ENCODE data around the gene VPS37C. TPM values are rescaled to one million over a fixed set of nuclear protein-coding genes. Genes with fewer than 3 reads are reported as not detected.

The VPS37C gene
- total and polyA plus RNA-seq, 2 of the 13 experiments (the other 11 are each of a cell fraction or from before 2014, with no cell fraction given) = 7.5 to 8.8 TPM

DNA sequence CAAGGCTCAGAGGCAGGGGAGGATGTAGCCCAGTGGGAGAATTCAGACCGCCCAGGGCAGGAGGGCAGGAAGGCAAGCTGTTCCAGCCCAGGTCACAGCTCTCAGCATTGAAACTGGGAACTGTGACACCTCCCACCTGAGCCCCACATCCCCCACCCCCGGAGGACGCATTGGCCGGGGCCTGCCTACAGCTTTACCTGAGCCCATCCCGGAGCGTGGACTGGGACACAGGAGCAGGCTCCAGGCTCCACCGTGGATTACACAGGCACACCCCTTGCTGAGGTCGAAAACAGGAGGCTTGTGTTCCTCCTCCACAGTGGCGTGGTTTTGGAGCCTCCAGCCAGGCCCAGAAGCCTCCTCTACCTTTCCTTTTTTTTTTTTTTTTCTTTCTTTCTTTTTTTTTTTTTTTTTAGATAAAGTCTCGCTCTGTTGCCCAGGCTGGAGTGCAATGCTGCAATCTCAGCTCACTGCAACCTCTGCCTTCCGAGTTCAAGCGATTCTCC, 33.0 kb upstream of the VPS37C start:
- H3K79me2 ChIP-seq (ENCODE audit: insufficient read depth, low read length) = no peaks in the 10 kb centered on the region
- H3K9ac ChIP-seq (ENCODE audit: insufficient read depth, low read depth, low read length) = no peak overlapping the region
- intact Hi-C loops (cut with micrococcal nuclease; ENCODE audit: unreplicated experiment) = no loop called here
- no peak; the same call in 2 of the 3 replicates for ATAC-seq
- H3K27me3 ChIP-seq (ENCODE audit: control insufficient read depth in 1 of 2, insufficient read depth in 2 of 2, low read length in 2 of 2) = peaks cover 2 to 22% of the 10 kb centered on the region in 2 experiments; a peak in 1 of 5 replicates
- POLR2A ChIA-PET = no interaction called here
- no peak overlapping the region for H3K4me3 ChIP-seq (replicated peaks in 1 of 3; ENCODE audit: insufficient read depth in 1 of 3, low read depth in 2 of 3, low read length in 3 of 3)
- no peaks in the 10 kb centered on the region for H3K36me3 ChIP-seq (replicated peaks in 1 of 2; ENCODE audit: control insufficient read depth in 1 of 2, insufficient read depth in 2 of 2, low read length in 2 of 2)
- in situ Hi-C loops (cut with HindIII; ENCODE audit: extremely low pct_ligation_motif_present, low pct_unique_long_range_greater_than_20kb) = no loop called here
- BruUV-seq (replicated peaks) = no TSS peak
- H2AFZ ChIP-seq (ENCODE audit: low read length) = no peak overlapping the region
- TF ChIP-seq BORCS8-MEF2B (CRISPR knock-in tag; IDR thresholded peaks at IDR 0.05) (no peak), LCORL (IDR thresholded peaks at IDR 0.05) (no peak), LCORL (CRISPR knock-in tag; IDR thresholded peaks at IDR 0.05) (no peak), CEBPG (CRISPR knock-in tag; IDR thresholded peaks at IDR 0.05) (no peak), ZNF556 (CRISPR knock-in tag; IDR thresholded peaks at IDR 0.05; ENCODE audit: borderline replicate concordance) (no peak), NBN (conservative IDR thresholded peaks at IDR 0.05) (no peak), ZMAT3 (CRISPR knock-in tag; conservative IDR thresholded peaks at IDR 0.05) (no peak), ZNF224 (CRISPR knock-in tag; IDR thresholded peaks at IDR 0.05) (no peak), GPN1 (CRISPR knock-in tag; IDR thresholded peaks at IDR 0.05; ENCODE audit: borderline replicate concordance) (no peak)
- TF ChIP-seq, protein P1, sequence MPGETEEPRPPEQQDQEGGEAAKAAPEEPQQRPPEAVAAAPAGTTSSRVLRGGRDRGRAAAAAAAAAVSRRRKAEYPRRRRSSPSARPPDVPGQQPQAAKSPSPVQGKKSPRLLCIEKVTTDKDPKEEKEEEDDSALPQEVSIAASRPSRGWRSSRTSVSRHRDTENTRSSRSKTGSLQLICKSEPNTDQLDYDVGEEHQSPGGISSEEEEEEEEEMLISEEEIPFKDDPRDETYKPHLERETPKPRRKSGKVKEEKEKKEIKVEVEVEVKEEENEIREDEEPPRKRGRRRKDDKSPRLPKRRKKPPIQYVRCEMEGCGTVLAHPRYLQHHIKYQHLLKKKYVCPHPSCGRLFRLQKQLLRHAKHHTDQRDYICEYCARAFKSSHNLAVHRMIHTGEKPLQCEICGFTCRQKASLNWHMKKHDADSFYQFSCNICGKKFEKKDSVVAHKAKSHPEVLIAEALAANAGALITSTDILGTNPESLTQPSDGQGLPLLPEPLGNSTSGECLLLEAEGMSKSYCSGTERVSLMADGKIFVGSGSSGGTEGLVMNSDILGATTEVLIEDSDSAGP (CRISPR knock-in tag; IDR thresholded peaks at IDR 0.05; ENCODE audit: borderline replicate concordance) = no peak
- TF ChIP-seq, protein P2, sequence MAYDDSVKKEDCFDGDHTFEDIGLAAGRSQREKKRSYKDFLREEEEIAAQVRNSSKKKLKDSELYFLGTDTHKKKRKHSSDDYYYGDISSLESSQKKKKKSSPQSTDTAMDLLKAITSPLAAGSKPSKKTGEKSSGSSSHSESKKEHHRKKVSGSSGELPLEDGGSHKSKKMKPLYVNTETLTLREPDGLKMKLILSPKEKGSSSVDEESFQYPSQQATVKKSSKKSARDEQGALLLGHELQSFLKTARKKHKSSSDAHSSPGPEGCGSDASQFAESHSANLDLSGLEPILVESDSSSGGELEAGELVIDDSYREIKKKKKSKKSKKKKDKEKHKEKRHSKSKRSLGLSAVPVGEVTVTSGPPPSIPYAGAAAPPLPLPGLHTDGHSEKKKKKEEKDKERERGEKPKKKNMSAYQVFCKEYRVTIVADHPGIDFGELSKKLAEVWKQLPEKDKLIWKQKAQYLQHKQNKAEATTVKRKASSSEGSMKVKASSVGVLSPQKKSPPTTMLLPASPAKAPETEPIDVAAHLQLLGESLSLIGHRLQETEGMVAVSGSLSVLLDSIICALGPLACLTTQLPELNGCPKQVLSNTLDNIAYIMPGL (CRISPR knock-in tag; IDR thresholded peaks at IDR 0.05; ENCODE audit: borderline replicate concordance in 1 of 2, low read depth in 1 of 2) = no peak
- TF ChIP-seq, protein P3, sequence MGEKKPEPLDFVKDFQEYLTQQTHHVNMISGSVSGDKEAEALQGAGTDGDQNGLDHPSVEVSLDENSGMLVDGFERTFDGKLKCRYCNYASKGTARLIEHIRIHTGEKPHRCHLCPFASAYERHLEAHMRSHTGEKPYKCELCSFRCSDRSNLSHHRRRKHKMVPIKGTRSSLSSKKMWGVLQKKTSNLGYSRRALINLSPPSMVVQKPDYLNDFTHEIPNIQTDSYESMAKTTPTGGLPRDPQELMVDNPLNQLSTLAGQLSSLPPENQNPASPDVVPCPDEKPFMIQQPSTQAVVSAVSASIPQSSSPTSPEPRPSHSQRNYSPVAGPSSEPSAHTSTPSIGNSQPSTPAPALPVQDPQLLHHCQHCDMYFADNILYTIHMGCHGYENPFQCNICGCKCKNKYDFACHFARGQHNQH (CRISPR knock-in tag; IDR thresholded peaks at IDR 0.05) = no peak
- H3K4me2 ChIP-seq (ENCODE audit: low read depth, low read length) = no peak overlapping the region
- no peak overlapping the region for H3K27ac ChIP-seq (ENCODE audit: extremely low read length, insufficient read depth, low read length)
- WGBS (ENCODE audit: low lambda C conversion rate) = 19% methylated on average over 8 of the region's 12 CpGs
- 0 out of 2 replicates have a peak, but pooled peaks cover 6% of the 10 kb centered on the region for H3K9me3 ChIP-seq (ENCODE audit: low read length)
- no peaks in the 10 kb centered on the region for H4K20me1 ChIP-seq (ENCODE audit: insufficient read depth, low read length)
- CTCF ChIA-PET (ENCODE audit: low intra/inter-chr PET ratio, low total read pairs) = no interaction called here
- no peak for DNase-seq (ENCODE audit: low spot score)
- FAIRE-seq = no peak
- H3K4me1 ChIP-seq (ENCODE audit: insufficient read depth, low read length) = no peaks in the 10 kb centered on the region

All from HepG2 (cell line).